ENCODE results near the gene ZNF362. TPM values are rescaled to one million over a fixed set of nuclear protein-coding genes. Genes with fewer than 3 reads are reported as not detected.

ZNF362 gene
- total and polyA plus RNA-seq, 2 experiments from 2014 or later: 11.0 to 12.9 TPM

- H3K27ac Mint-ChIP-seq: no peak overlapping the region
- DNase-seq (ENCODE audit: low spot score): no peak
- Histone ChIP-seq H3K27me3 (ENCODE audit: insufficient read depth) (no peaks in the 10 kb centered on the region), H2AFZ (no peak overlapping the region), H3K9me2 (ENCODE audit: insufficient read depth) (no peaks in the 10 kb centered on the region), H3K4me2 (no peak overlapping the region), H3F3A (replicated peaks; ENCODE audit: low read depth) (no peaks in the 10 kb centered on the region), H3K4me1 (ENCODE audit: insufficient read depth) (0 out of 2 replicates have a peak, but pooled peaks cover under 1% of the 10 kb centered on the region), H3K79me2 (replicated peaks; ENCODE audit: insufficient read depth) (peaks cover 20% of the 10 kb centered on the region), H3K27ac (ENCODE audit: low read depth) (no peak overlapping the region), H3K36me3 (ENCODE audit: insufficient read depth) (no peaks in the 10 kb centered on the region), H4K20me1 (replicated peaks; ENCODE audit: insufficient read depth) (peaks cover 16% of the 10 kb centered on the region), H3K4me3 (no peak overlapping the region)
- H3K36me3 Mint-ChIP-seq (ENCODE audit: low read depth): peaks cover 7% of the 10 kb centered on the region
- ATAC-seq: no peak
- TF ChIP-seq ZNF331 (CRISPR knock-in tag; IDR thresholded peaks at IDR 0.05; ENCODE audit: low read depth) (no peak), NANOG (IDR thresholded peaks at IDR 0.05; ENCODE audit: borderline replicate concordance) (no peak), JUNB (IDR thresholded peaks at IDR 0.05; ENCODE audit: unreplicated experiment) (no peak), CTCF (conservative IDR thresholded peaks at IDR 0.05; ENCODE audit: low read depth in 2 of 2) (no peak), STAT1 (IDR thresholded peaks at IDR 0.05; ENCODE audit: unreplicated experiment) (no peak)
- H3K4me3 Mint-ChIP-seq: no peak overlapping the region
- H3K4me1 Mint-ChIP-seq: peaks cover 26% of the 10 kb centered on the region
- H3K9me3 Mint-ChIP-seq: no peaks in the 10 kb centered on the region
- H3K27me3 Mint-ChIP-seq (ENCODE audit: insufficient read depth, low read depth, poor library complexity): peaks cover 5% of the 10 kb centered on the region
Measured at GRCh38 chr1:33265780-33266605, 9.7 kb downstream of the ZNF362 start.

GRCh38 chr1:33266766-33267165 is 10.5 kb downstream of the ZNF362 start:
- Histone ChIP-seq H3K4me1 (ENCODE audit: insufficient read depth) (no peaks in the 10 kb centered on the region), H2AFZ (no peak overlapping the region), H4K20me1 (replicated peaks; ENCODE audit: insufficient read depth) (peaks cover 12% of the 10 kb centered on the region), H3K4me2 (no peak overlapping the region), H3K4me3 (no peak overlapping the region), H3K27ac (ENCODE audit: low read depth) (no peak overlapping the region), H3K36me3 (ENCODE audit: insufficient read depth) (no peaks in the 10 kb centered on the region), H3K79me2 (replicated peaks; ENCODE audit: insufficient read depth) (peaks cover 13% of the 10 kb centered on the region), H3K27me3 (ENCODE audit: insufficient read depth) (no peaks in the 10 kb centered on the region), H3K9me2 (ENCODE audit: insufficient read depth) (no peaks in the 10 kb centered on the region), H3F3A (replicated peaks; ENCODE audit: low read depth) (no peaks in the 10 kb centered on the region)
- Mint-ChIP-seq H3K9me3 (no peaks in the 10 kb centered on the region), H3K27me3 (ENCODE audit: insufficient read depth, low read depth, poor library complexity) (peaks cover 5% of the 10 kb centered on the region), H3K27ac (no peak overlapping the region), H3K36me3 (ENCODE audit: low read depth) (peaks cover 14% of the 10 kb centered on the region), H3K4me1 (peaks cover 27% of the 10 kb centered on the region), H3K4me3 (no peak overlapping the region)
- DNase-seq (ENCODE audit: low spot score): no peak
- ATAC-seq: no peak
- no peak for TF ChIP-seq NANOG (IDR thresholded peaks at IDR 0.05; ENCODE audit: borderline replicate concordance)
- no peak for TF ChIP-seq EZH2phosphoT487 (IDR thresholded peaks at IDR 0.05; ENCODE audit: unreplicated experiment)
- TF ChIP-seq STAT1 (IDR thresholded peaks at IDR 0.05; ENCODE audit: unreplicated experiment): no peak
- no peak for TF ChIP-seq ZNF331 (CRISPR knock-in tag; IDR thresholded peaks at IDR 0.05; ENCODE audit: low read depth)
- no peak for TF ChIP-seq ZNF462 (CRISPR knock-in tag; IDR thresholded peaks at IDR 0.05)
- TF ChIP-seq CREB1 (CRISPR knock-in tag; IDR thresholded peaks at IDR 0.05; ENCODE audit: low read depth): no peak
- no peak for TF ChIP-seq ZNF114 (CRISPR knock-in tag; IDR thresholded peaks at IDR 0.05)
- no peak for TF ChIP-seq JUNB (IDR thresholded peaks at IDR 0.05; ENCODE audit: unreplicated experiment)
